Activated naive CD8-positive, alpha-beta T cell treated with anti-CD3 and anti-CD28 coated beads, Interleukin-2, amount 10 ng/mL, durations not matched to agents 7 days and 5 days (primary cell): ENCODE results near the gene TBC1D5. TPM values are rescaled to one million over a fixed set of nuclear protein-coding genes. Genes with fewer than 3 reads are reported as not detected.
"Not testable (repeated sequence)": the region's sequence is repeated elsewhere in the genome, so short reads cannot be mapped to it uniquely, and the experiment has no call there.

ENCODE experiments used
- ATAC-seq: fragments of 150-1000 bp; cut with Tn5 transposase; one replicate; pipeline ENCODE4 v1.10.0; 2021; ENCODE audit warnings: low read depth, moderate library complexity
- POLR2A ChIA-PET: fragments of 350-600 bp; sonication (Branson Sonifier 250); formaldehyde crosslinking; loops from one replicate; lab custom pipeline; 2021; ENCODE audit warnings: antibody characterized with exemption; lab: Charles Lee
- DNase-seq: peaks from one replicate; pipeline ENCODE4 v3.0.0; 2021
- H3K27ac Mint-ChIP-seq: one replicate; pipeline ENCODE4 v1.8.0; 2022; ENCODE audit warnings: mild to moderate bottlenecking, mixed read lengths
- H3K27me3 Mint-ChIP-seq: one replicate; pipeline ENCODE4 v1.8.0; 2022; ENCODE audit warnings: mild to moderate bottlenecking, moderate library complexity, mixed read lengths
- H3K36me3 Mint-ChIP-seq: one replicate; pipeline ENCODE4 v1.8.0; 2021; ENCODE audit warnings: mild to moderate bottlenecking, mixed read lengths
- H3K4me1 Mint-ChIP-seq: one replicate; pipeline ENCODE4 v1.8.0; 2021; ENCODE audit warnings: mixed read lengths
- H3K4me3 Mint-ChIP-seq: one replicate; pipeline ENCODE4 v1.8.0; 2022; ENCODE audit warnings: mild to moderate bottlenecking, moderate library complexity, mixed read lengths
- H3K9me3 Mint-ChIP-seq: one replicate; pipeline ENCODE4 v1.8.0; 2021; ENCODE audit warnings: mixed read lengths
- total RNA-seq, 2 experiments: library from RNA; stranded (reverse); gene quantifications; one replicate each; pipeline ENCODE4 v1.2.3, GENCODE V29; 2021

The TBC1D5 gene
- total RNA-seq, 2 experiments from 2014 or later, result 57.3 to 60.9 TPM

GRCh38 chr3:17552351-17552750 lies 190.1 kb downstream of the TBC1D5 start:
- Mint-ChIP-seq H3K27me3 (no peaks in the 10 kb centered on the region), H3K4me1 (no peaks in the 10 kb centered on the region), H3K36me3 (peaks cover 6% of the 10 kb centered on the region), H3K27ac (no peak overlapping the region), H3K9me3 (no peaks in the 10 kb centered on the region), H3K4me3 (no peak overlapping the region)
- no peak for ATAC-seq
- DNase-seq, result no peak
- POLR2A ChIA-PET, result no interaction called here

GRCh38 chr3:17551895-17552294 lies 190.5 kb downstream of the TBC1D5 start:
- POLR2A ChIA-PET, result no interaction called here
- no peak for DNase-seq
- Mint-ChIP-seq H3K27me3 (no peaks in the 10 kb centered on the region), H3K4me3 (no peak overlapping the region), H3K27ac (no peak overlapping the region), H3K36me3 (peaks cover 5% of the 10 kb centered on the region), H3K4me1 (no peaks in the 10 kb centered on the region), H3K9me3 (no peaks in the 10 kb centered on the region)
- no peak for ATAC-seq

GRCh38 chr3:17551333-17551732 lies 191.1 kb downstream of the TBC1D5 start:
- peaks cover 5% of the 10 kb centered on the region for H3K36me3 Mint-ChIP-seq
- no peaks in the 10 kb centered on the region for H3K4me1 Mint-ChIP-seq

GRCh38 chr3:17550624-17551023 lies 191.8 kb downstream of the TBC1D5 start:
- POLR2A ChIA-PET, result interaction anchor here (0.6 kb wide), 1 partner anchor 18 kb away, joined by 5 read pairs; no protein-coding TSS in a partner anchor
- H3K36me3 Mint-ChIP-seq, result peaks cover 4% of the 10 kb centered on the region
- no peaks in the 10 kb centered on the region for H3K27me3 Mint-ChIP-seq
- H3K4me1 Mint-ChIP-seq, result no peaks in the 10 kb centered on the region
- no peak overlapping the region for H3K4me3 Mint-ChIP-seq
- DNase-seq (no peak), ATAC-seq (no peak)
- no peak overlapping the region for H3K27ac Mint-ChIP-seq
- no peaks in the 10 kb centered on the region for H3K9me3 Mint-ChIP-seq

More at GRCh38 chr3:17551333-17551732, 191.1 kb downstream of the TBC1D5 start:
- DNase-seq (no peak), ATAC-seq (no peak)
- Mint-ChIP-seq H3K4me3 (no peak overlapping the region), H3K27ac (no peak overlapping the region), H3K27me3 (no peaks in the 10 kb centered on the region), H3K9me3 (no peaks in the 10 kb centered on the region)
- POLR2A ChIA-PET, result no interaction called here

- Mint-ChIP-seq H3K4me1 (no peaks in the 10 kb centered on the region), H3K36me3 (peaks cover 9% of the 10 kb centered on the region), H3K9me3 (no peaks in the 10 kb centered on the region), H3K27ac (no peak overlapping the region), H3K27me3 (no peaks in the 10 kb centered on the region), H3K4me3 (no peak overlapping the region)
- DNase-seq (no peak), ATAC-seq (no peak)
- POLR2A ChIA-PET, result no interaction called here
These were observed 195.8 kb downstream of the TBC1D5 start for GRCh38 chr3:17546500-17547255.

GRCh38 chr3:17544632-17545031 lies 197.8 kb downstream of the TBC1D5 start:
- Mint-ChIP-seq H3K27me3 (no peaks in the 10 kb centered on the region), H3K27ac (no peak overlapping the region), H3K4me3 (no peak overlapping the region), H3K36me3 (peaks cover 18% of the 10 kb centered on the region), H3K4me1 (no peaks in the 10 kb centered on the region), H3K9me3 (peaks cover 2% of the 10 kb centered on the region)
- DNase-seq, result no peak
- no peak for ATAC-seq
- POLR2A ChIA-PET, result no interaction called here

GRCh38 chr3:17542591-17542990 lies 199.8 kb downstream of the TBC1D5 start:
- POLR2A ChIA-PET, result no interaction called here
- H3K9me3 Mint-ChIP-seq, result peaks cover 2% of the 10 kb centered on the region
- H3K4me3 Mint-ChIP-seq, result no peak overlapping the region
- H3K36me3 Mint-ChIP-seq, result peaks cover 21% of the 10 kb centered on the region
- DNase-seq (no peak), ATAC-seq (no peak)
- peaks cover 3% of the 10 kb centered on the region for H3K4me1 Mint-ChIP-seq
- H3K27ac Mint-ChIP-seq, result no peak overlapping the region
- no peaks in the 10 kb centered on the region for H3K27me3 Mint-ChIP-seq

GRCh38 chr3:17539436-17539835 lies 203.0 kb downstream of the TBC1D5 start:
- Mint-ChIP-seq H3K36me3 (peaks cover 18% of the 10 kb centered on the region), H3K4me3 (no peak overlapping the region), H3K9me3 (peaks cover 2% of the 10 kb centered on the region), H3K27ac (no peak overlapping the region), H3K27me3 (no peaks in the 10 kb centered on the region), H3K4me1 (peaks cover 3% of the 10 kb centered on the region)
- DNase-seq, result no peak
- no peak for ATAC-seq
- POLR2A ChIA-PET, result no interaction called here

GRCh38 chr3:17535274-17535673 lies 207.2 kb downstream of the TBC1D5 start:
- Mint-ChIP-seq H3K4me3 (no peak overlapping the region), H3K36me3 (peaks cover 13% of the 10 kb centered on the region), H3K27ac (no peak overlapping the region), H3K4me1 (peaks cover 3% of the 10 kb centered on the region), H3K27me3 (no peaks in the 10 kb centered on the region), H3K9me3 (peaks cover 1% of the 10 kb centered on the region)
- POLR2A ChIA-PET, result no interaction called here
- DNase-seq (no peak), ATAC-seq (no peak)

GRCh38 chr3:17532446-17532845 lies 210.0 kb downstream of the TBC1D5 start:
- H3K4me1 Mint-ChIP-seq, result not testable (repeated sequence)

GRCh38 chr3:17529677-17530076 lies 212.8 kb downstream of the TBC1D5 start:
- H3K4me3 Mint-ChIP-seq, result no peak overlapping the region
- POLR2A ChIA-PET, result no interaction called here
- peaks cover 10% of the 10 kb centered on the region for H3K36me3 Mint-ChIP-seq
- DNase-seq (no peak), ATAC-seq (no peak)
- H3K4me1 Mint-ChIP-seq, result no peaks in the 10 kb centered on the region
- no peak overlapping the region for H3K27ac Mint-ChIP-seq
- peaks cover 1% of the 10 kb centered on the region for H3K9me3 Mint-ChIP-seq
- H3K27me3 Mint-ChIP-seq, result no peaks in the 10 kb centered on the region

More at GRCh38 chr3:17532446-17532845, 210.0 kb downstream of the TBC1D5 start:
- POLR2A ChIA-PET, result interaction anchor here (0.6 kb wide), 1 partner anchor 18 kb away, joined by 5 read pairs; no protein-coding TSS in a partner anchor
- H3K4me3 Mint-ChIP-seq, H3K27ac Mint-ChIP-seq, H3K9me3 Mint-ChIP-seq, DNase-seq, H3K27me3 Mint-ChIP-seq, ATAC-seq: not testable (repeated sequence)
- H3K36me3 Mint-ChIP-seq, result peaks cover 10% of the 10 kb centered on the region

- Mint-ChIP-seq H3K27ac (no peak overlapping the region), H3K4me3 (no peak overlapping the region), H3K27me3 (no peaks in the 10 kb centered on the region), H3K9me3 (no peaks in the 10 kb centered on the region), H3K4me1 (peaks cover 3% of the 10 kb centered on the region), H3K36me3 (peaks cover 4% of the 10 kb centered on the region)
- POLR2A ChIA-PET, result no interaction called here
- ATAC-seq (no peak), DNase-seq (no peak)
These were observed 224.0 kb downstream of the TBC1D5 start for GRCh38 chr3:17518189-17519059.

GRCh38 chr3:17515445-17516234 lies 226.8 kb downstream of the TBC1D5 start:
- Mint-ChIP-seq H3K27ac (no peak overlapping the region), H3K36me3 (no peaks in the 10 kb centered on the region), H3K9me3 (no peaks in the 10 kb centered on the region), H3K4me3 (no peak overlapping the region), H3K4me1 (peaks cover 3% of the 10 kb centered on the region), H3K27me3 (no peaks in the 10 kb centered on the region)
- ATAC-seq, result no peak
- no peak for DNase-seq
- POLR2A ChIA-PET, result interaction anchor here (0.6 kb wide), 1 partner anchor 1291 kb away, joined by 5 read pairs; no protein-coding TSS in a partner anchor
